GM21717 (cell line): Measurements from ENCODE around the gene MSL3B.

Experiments
- ATAC-seq: cut with Tn5 transposase; IDR thresholded peaks from one replicate; pipeline ENCODE4 v1.9.1; 2021; ENCODE audit warnings: mild to moderate bottlenecking, moderate library complexity; ENCODE audit not compliant: unreplicated experiment

MSL3B gene

GRCh38 chr2:233818639-233819621 lies 49.3 kb downstream of the MSL3B start:
- ATAC-seq: no peak

GRCh38 chr2:233817995-233818638 lies 50.1 kb downstream of the MSL3B start:
- no peak for ATAC-seq

- no peak for ATAC-seq
Observed at GRCh38 chr2:233817361-233817911, 50.8 kb downstream of the MSL3B start.

GRCh38 chr2:233816771-233817170 lies 51.4 kb downstream of the MSL3B start:
- no peak for ATAC-seq

- ATAC-seq: no peak
Observed at GRCh38 chr2:233816334-233816733, 51.9 kb downstream of the MSL3B start.

GRCh38 chr2:233815861-233816260 lies 52.3 kb downstream of the MSL3B start:
- no peak for ATAC-seq
